Calu3 (cell line): ENCODE measurements around the gene COA7. TPM values are rescaled to one million over a fixed set of nuclear protein-coding genes. Genes with fewer than 3 reads are reported as not detected.

ENCODE experiments used
- BruUV-seq: library from RNA; stranded (reverse); fragments of 400-500 nt; replicated peaks from 2 replicates; lab custom pipeline; 2021; lab: Mats Ljungman, UMichigan
- CTCF ChIA-PET: fragments of 300-600 bp; sonication (Branson Sonifier 250); formaldehyde crosslinking; loops from one replicate; lab custom pipeline; 2022; ENCODE audit warnings: antibody characterized with exemption; lab: Charles Lee
- DNase-seq: peaks from one replicate; pipeline ENCODE4 v3.0.0; 2022
- H3K27ac Mint-ChIP-seq: one replicate; pipeline ENCODE4 v1.8.0; 2022; ENCODE audit warnings: mixed read lengths; ENCODE audit not compliant: unreplicated experiment
- H3K27me3 Mint-ChIP-seq: one replicate; pipeline ENCODE4 v1.8.0; 2022; ENCODE audit warnings: mixed read lengths; ENCODE audit not compliant: unreplicated experiment
- H3K36me3 Mint-ChIP-seq: one replicate; pipeline ENCODE4 v1.8.0; 2022; ENCODE audit warnings: mild to moderate bottlenecking, moderate library complexity, mixed read lengths; ENCODE audit not compliant: insufficient read depth, unreplicated experiment
- H3K4me1 Mint-ChIP-seq: one replicate; pipeline ENCODE4 v1.8.0; 2022; ENCODE audit warnings: mild to moderate bottlenecking, low read depth, mixed read lengths; ENCODE audit not compliant: unreplicated experiment
- H3K4me3 Mint-ChIP-seq: one replicate; pipeline ENCODE4 v1.8.0; 2022; ENCODE audit warnings: mild to moderate bottlenecking, low read depth, moderate library complexity, mixed read lengths; ENCODE audit not compliant: unreplicated experiment
- H3K9me3 Mint-ChIP-seq: one replicate; pipeline ENCODE4 v1.8.0; 2022; ENCODE audit warnings: low read depth, mixed read lengths; ENCODE audit not compliant: unreplicated experiment
- CTCF ChIP-seq: fragments of 200-600 bp; IDR thresholded peaks from one replicate; pipeline ENCODE4 v1.8.0; 2022; ENCODE audit warnings: antibody characterized with exemption; ENCODE audit not compliant: unreplicated experiment
- intact Hi-C: fragments of 100-400 bp; cut with micrococcal nuclease; formaldehyde crosslinking; loops from one replicate; pipeline ENCODE4 v1.10.0; 2022; ENCODE audit not compliant: unreplicated experiment
- total RNA-seq: library from RNA; stranded (reverse); gene quantifications from 2 replicates; pipeline ENCODE4 v1.2.3, GENCODE V29; 2022

The COA7 gene
- total RNA-seq, 1 experiment from 2014 or later = 42.4 TPM

GRCh38 chr1:52657702-52658101 is 40.4 kb downstream of the COA7 start:
- Mint-ChIP-seq H3K9me3 (no peaks in the 10 kb centered on the region), H3K27me3 (no peaks in the 10 kb centered on the region), H3K4me3 (no peak overlapping the region), H3K27ac (no peak overlapping the region), H3K4me1 (peaks cover 1% of the 10 kb centered on the region), H3K36me3 (no peaks in the 10 kb centered on the region)
- intact Hi-C loops = no loop called here
- no peak for DNase-seq
- CTCF ChIA-PET = no interaction called here
- no TSS peak for BruUV-seq
- no peak for TF ChIP-seq CTCF

- H3K27me3 Mint-ChIP-seq = no peaks in the 10 kb centered on the region
- TF ChIP-seq CTCF = no peak
- DNase-seq = no peak
- intact Hi-C loops = no loop called here
- no peak overlapping the region for H3K4me3 Mint-ChIP-seq
- no peaks in the 10 kb centered on the region for H3K36me3 Mint-ChIP-seq
- no peaks in the 10 kb centered on the region for H3K9me3 Mint-ChIP-seq
- no TSS peak for BruUV-seq
- H3K4me1 Mint-ChIP-seq = peaks cover 8% of the 10 kb centered on the region
- CTCF ChIA-PET = no interaction called here
- H3K27ac Mint-ChIP-seq = no peak overlapping the region
These were observed 44.1 kb downstream of the COA7 start for GRCh38 chr1:52654063-52654462.

- H3K4me1 Mint-ChIP-seq = peaks cover 8% of the 10 kb centered on the region
- intact Hi-C loops = no loop called here
- H3K27me3 Mint-ChIP-seq = no peaks in the 10 kb centered on the region
- H3K36me3 Mint-ChIP-seq = no peaks in the 10 kb centered on the region
- no peaks in the 10 kb centered on the region for H3K9me3 Mint-ChIP-seq
- BruUV-seq = no TSS peak
- no peak for TF ChIP-seq CTCF
- DNase-seq = no peak
- H3K27ac Mint-ChIP-seq = no peak overlapping the region
- CTCF ChIA-PET = interaction anchor here (0.7 kb wide), 1 partner anchor 11 kb away, joined by 3 read pairs; no protein-coding TSS in a partner anchor
- no peak overlapping the region for H3K4me3 Mint-ChIP-seq
These were observed 44.8 kb downstream of the COA7 start for GRCh38 chr1:52653207-52653849.

GRCh38 chr1:52651904-52652303 is 46.2 kb downstream of the COA7 start:
- H3K27me3 Mint-ChIP-seq = no peaks in the 10 kb centered on the region
- intact Hi-C loops = no loop called here
- no peaks in the 10 kb centered on the region for H3K9me3 Mint-ChIP-seq
- CTCF ChIA-PET = interaction anchor here (0.6 kb wide), 1 partner anchor 17 kb away, joined by 3 read pairs; no protein-coding TSS in a partner anchor
- H3K4me1 Mint-ChIP-seq = peaks cover 8% of the 10 kb centered on the region
- no peak overlapping the region for H3K4me3 Mint-ChIP-seq
- BruUV-seq = no TSS peak
- DNase-seq = no peak
- no peak overlapping the region for H3K27ac Mint-ChIP-seq
- TF ChIP-seq CTCF = no peak
- H3K36me3 Mint-ChIP-seq = no peaks in the 10 kb centered on the region
